Measurements from ENCODE around the gene RFC5.
"Not testable (repeated sequence)": the region's sequence is repeated elsewhere in the genome, so short reads cannot be mapped to it uniquely, and the experiment has no call there.

RFC5 gene

DNA sequence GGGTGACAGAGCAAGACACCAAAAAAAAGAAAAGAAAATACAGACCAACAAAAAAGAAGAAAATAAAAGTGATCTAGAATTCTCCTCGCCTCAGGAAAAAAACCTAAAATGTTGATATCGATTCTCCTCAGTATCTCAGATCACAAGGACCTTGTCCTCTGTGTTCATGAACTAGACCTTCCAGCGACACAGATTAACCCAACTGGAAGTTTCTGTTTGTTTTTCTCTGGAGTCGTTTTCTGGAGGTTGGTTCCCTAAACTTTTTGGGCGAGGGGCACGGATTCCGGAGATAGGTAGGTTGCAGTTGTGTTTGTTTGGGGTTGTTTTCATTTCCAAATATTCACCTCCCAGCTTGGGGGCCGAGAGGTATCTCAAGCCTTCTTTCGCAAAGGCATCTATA, 559 bp upstream of the RFC5 start:
- no peak for DNase-seq (ENCODE audit: extremely low read depth, low read depth)
- TF ChIP-seq, protein P1, sequence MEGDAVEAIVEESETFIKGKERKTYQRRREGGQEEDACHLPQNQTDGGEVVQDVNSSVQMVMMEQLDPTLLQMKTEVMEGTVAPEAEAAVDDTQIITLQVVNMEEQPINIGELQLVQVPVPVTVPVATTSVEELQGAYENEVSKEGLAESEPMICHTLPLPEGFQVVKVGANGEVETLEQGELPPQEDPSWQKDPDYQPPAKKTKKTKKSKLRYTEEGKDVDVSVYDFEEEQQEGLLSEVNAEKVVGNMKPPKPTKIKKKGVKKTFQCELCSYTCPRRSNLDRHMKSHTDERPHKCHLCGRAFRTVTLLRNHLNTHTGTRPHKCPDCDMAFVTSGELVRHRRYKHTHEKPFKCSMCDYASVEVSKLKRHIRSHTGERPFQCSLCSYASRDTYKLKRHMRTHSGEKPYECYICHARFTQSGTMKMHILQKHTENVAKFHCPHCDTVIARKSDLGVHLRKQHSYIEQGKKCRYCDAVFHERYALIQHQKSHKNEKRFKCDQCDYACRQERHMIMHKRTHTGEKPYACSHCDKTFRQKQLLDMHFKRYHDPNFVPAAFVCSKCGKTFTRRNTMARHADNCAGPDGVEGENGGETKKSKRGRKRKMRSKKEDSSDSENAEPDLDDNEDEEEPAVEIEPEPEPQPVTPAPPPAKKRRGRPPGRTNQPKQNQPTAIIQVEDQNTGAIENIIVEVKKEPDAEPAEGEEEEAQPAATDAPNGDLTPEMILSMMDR (IDR thresholded peaks at IDR 0.05; ENCODE audit: low read depth, low read length), result no peak

DNA sequence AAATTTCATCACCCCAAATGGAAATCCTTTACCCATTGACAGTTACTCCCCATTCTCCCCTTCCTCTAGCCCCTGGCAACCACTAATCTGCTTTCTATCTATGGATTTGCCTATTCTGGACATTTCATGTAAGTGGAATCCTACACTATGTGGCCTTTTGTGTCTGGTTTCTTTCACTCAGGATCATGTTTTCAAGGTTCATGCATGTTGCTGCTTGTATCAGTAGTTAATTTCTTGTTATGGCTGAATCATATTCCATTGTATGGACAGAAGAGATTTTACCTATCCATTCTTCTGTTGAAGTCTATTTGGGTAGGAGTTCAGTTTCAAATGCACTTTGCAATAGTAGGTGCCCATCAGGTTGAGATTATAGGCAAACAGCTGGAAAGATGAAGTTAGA, 1.4 kb downstream of the RFC5 start:
- TF ChIP-seq, protein P1 (IDR thresholded peaks at IDR 0.05; ENCODE audit: low read depth, low read length), result no peak
- DNase-seq (ENCODE audit: extremely low read depth, low read depth), result no peak

DNA sequence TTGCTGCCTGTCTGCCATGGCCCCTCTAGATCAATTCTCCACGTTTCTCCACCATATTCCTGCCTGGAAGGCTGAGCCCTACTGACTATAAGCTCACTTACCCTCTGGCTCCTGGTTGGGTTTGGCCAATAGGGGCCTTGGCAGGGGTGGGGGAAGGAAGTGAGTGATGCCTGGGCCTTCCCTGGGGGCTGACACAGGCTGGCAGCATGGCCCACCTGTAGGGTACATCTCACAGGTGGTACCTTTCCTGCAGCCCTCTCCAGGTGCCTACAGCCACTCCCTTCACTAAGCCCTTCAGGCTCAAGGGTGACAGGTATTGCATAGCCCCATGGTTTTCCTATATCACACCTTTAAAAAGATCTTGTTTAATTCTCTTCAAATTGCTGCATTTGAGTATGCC, 3.5 kb downstream of the RFC5 start:
- no peak for DNase-seq (ENCODE audit: extremely low read depth, low read depth)
- TF ChIP-seq, protein P1 (IDR thresholded peaks at IDR 0.05; ENCODE audit: low read depth, low read length), result no peak

DNA sequence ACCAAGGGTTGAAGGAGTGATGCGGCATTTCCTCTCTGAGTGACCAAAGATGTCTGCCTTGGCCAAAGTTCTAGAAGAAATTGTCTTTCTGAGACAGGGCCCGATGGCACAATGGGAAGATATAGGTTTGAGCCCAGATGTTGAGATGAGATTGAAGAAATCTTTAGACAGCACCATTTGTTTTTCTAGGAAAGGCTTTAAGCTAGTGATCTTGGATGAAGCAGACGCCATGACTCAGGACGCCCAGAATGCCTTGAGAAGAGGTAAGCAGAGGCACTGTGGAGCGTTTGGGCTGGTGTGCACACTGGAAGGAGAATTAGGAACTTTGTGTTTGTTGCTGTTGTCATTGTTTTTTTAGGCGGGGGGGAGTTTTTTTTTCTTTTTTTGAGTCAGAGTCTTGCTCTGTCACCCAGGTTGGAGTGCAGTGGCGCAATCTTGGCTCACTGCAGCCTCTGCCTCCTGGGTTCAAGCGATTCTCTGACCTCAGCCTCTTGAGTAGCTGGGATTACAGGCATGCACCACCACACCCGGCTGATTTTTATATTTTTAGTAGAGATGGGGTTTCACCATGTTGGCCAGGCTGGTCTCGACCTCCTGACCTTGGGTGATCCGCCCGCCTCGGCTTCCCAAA, 5.7 kb downstream of the RFC5 start:
- not testable (repeated sequence) for DNase-seq (ENCODE audit: extremely low read depth, low read depth)

DNA sequence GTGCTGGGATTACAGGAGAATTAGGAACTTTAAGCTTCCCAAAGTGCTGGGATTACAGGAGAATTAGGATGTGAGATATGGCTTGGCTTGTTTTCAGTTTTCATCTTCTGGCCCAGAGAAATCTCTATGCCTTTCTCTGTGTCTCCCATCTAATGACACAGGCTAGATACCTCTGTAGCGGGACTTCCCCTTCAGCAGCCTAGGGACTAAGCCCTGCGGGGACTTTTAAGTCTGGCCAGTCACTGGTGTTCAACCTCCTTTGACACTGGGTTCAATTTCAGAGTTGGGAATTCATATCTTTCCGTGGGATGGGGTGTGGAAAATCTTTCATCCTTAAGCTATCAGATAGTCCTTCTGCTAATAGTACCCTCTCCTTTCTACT, 6.2 kb downstream of the RFC5 start:
- no peak for DNase-seq (ENCODE audit: extremely low read depth, low read depth)
- TF ChIP-seq, protein P1 (IDR thresholded peaks at IDR 0.05; ENCODE audit: low read depth, low read length), result no peak

DNA sequence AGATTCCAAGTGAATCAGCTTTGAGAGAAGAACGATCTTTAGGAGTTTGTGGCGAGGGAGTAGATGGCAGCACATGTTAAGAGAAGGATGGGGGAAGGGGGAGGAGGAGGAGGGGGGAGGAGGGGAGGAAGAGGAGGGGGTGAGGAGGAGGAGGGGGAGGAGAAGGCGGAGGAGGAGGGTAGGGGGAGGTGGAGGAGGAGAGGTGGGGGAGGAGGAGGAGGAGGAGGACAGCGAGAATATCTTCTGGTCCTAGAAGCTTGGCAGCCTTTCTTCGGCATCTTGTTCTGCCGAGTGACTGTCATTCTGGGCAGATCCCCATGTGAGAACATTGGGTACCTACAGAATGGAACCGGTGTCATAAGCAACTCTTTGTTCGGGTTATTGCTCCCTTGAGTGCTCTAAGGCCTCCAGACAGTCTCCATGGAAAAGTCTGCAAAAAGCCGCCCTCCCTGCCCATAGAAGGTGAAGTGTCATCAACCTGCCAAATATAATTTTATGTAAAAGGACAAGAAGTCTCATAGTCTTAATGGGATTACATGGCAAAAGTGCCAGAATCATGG, 6.9 kb downstream of the RFC5 start:
- TF ChIP-seq, protein P1 (IDR thresholded peaks at IDR 0.05; ENCODE audit: low read depth, low read length), result no peak
- DNase-seq (ENCODE audit: extremely low read depth, low read depth), result no peak

DNA sequence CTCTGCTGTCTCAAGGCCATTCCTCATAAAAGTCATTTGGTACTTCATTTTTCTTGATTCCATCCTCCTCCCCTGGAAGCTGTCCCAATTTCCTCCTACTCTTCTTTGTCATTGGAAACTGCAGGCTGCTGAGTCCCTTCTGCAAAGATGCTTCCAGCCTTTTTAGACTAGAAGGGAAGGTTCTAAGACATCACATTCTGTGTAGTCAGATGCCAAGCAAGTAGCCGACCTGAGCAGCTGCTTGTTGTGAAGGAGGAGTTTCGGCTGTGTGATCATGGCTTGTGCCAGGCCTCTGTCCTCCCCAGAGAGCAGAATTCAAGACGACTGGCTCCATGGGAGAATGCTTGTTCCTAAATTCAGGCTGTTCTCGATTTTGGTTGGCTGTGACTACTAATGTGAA, 8.7 kb downstream of the RFC5 start:
- TF ChIP-seq, protein P1 (IDR thresholded peaks at IDR 0.05; ENCODE audit: low read depth, low read length), result no peak
- DNase-seq (ENCODE audit: extremely low read depth, low read depth), result no peak

DNA sequence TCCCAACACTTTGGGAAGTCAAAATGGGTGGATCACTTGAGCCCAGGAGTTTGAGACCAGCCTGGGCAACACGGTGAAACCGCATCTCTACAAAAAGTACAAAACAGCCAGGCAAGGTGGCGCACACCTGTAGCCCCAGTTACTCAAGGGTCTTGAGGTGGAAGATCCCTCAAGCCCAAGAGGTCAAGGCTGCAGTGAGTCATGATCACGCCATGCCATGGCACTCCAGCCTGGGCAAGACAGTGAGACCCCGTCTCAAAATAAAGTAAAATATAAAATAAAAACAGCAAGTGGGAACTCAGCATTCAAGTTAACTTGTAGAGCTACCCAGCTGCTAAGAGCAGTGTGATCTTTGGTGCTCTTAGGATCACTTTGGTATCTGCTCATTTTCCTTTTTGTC, 12.7 kb downstream of the RFC5 start:
- TF ChIP-seq, protein P1 (IDR thresholded peaks at IDR 0.05; ENCODE audit: low read depth, low read length), result no peak
- DNase-seq (ENCODE audit: extremely low read depth, low read depth), result no peak

Measured in AG09319 (cell line).